Measurements from ENCODE around the gene ZC3HAV1. TPM values are rescaled to one million over a fixed set of nuclear protein-coding genes. Genes with fewer than 3 reads are reported as not detected.
"Not testable (repeated sequence)": the region's sequence is repeated elsewhere in the genome, so short reads cannot be mapped to it uniquely, and the experiment has no call there.

Gene ZC3HAV1
- polyA plus RNA-seq, 3 donors = 17.2 to 25.0 (median 19.1) TPM

DNA sequence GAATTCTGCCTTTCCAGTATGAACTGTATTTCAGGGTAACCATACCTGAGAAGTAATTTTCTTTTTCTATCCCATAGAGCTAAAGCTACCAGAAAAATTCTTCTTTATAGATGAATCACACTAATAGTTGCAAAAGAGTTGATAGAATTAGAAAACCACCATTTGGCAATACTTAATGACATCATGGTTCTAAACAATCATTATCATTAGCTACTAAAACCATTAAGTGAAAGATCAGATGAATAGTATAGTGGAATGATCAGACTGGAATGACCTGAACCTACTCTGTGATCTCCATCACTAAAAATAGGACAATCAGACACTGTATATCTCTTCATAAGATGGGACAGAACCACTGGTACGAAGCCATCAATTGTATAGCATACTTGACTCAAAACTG lies 53.8 kb downstream of the ZC3HAV1 start:
- no peak for DNase-seq

DNA sequence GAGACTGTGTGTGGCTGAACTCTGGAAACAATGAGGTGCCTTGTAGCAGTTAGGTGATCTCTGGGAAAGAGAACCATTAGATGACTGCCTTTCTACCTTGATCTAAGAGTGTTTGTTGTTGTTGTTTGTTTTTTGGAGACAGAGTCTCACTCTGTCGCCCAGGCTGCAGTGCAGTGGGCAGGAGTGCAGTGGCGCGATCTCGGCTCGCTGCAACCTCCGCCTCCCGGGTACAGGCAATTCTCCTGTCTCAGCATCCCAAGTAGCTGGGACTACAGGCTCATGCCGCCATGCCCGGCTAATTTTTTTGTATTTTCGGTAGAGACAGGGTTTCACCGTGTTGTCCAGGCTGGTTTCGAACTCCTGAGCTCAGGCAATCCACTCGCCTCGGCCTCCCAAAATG lies 54.9 kb downstream of the ZC3HAV1 start:
- DNase-seq = not testable (repeated sequence)

DNA sequence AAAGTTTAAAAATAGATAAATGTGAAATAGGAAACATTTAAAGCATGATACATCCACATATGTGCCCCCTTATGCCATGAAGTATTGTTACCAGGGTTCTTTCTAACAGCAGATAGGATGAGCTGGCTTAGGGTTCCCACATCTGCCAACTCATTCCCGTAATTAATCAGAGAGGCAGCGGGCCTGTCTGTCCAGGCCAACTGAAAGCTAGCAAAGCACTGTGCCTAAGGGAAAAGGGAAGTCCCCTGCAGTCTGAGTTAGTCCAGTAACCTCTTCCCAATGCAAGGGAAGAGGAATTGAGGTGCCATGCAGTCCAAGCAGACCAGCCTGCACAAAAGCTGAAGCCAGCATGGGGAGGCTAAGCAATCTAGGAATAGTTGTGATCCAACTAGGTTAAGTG lies 55.4 kb downstream of the ZC3HAV1 start:
- no peak for DNase-seq

DNA sequence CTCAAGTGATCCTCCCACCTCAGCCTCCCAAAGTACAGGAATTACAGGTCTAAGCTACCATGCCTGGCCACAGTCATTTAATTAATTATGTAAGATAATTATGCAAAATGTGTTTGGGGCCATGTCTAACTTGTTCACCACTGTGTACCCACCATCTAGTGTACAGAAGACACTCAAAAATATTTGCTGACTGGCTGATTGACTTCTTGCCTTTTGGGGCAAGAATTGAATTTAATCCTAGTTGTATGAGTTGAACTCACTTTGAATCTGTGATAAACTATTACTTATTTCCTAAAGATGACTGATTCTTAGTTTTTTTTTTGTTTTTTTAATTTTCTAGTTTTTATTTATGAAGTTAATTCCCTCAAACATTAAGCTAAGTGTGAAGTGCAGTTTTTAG lies 57.9 kb downstream of the ZC3HAV1 start:
- no peak for DNase-seq

DNA sequence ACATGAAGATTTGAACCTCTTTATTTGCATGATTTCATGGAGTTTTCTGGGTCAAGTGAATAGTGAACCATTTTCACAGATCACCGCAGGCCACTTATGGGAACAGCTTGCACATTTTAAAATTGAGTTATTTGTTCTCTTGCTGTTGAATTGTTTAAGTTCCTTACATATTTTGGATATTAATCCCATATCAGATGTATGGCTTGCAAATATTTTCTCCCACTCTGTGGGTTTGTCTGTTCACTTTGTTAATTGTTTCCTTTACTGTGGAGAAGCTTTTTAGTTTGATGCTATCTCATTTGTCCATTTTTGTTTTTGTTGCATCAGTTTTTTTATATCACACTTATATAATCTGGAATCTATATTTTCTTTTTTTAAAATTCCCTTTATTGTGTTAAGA lies 59.6 kb downstream of the ZC3HAV1 start:
- no peak for DNase-seq

DNA sequence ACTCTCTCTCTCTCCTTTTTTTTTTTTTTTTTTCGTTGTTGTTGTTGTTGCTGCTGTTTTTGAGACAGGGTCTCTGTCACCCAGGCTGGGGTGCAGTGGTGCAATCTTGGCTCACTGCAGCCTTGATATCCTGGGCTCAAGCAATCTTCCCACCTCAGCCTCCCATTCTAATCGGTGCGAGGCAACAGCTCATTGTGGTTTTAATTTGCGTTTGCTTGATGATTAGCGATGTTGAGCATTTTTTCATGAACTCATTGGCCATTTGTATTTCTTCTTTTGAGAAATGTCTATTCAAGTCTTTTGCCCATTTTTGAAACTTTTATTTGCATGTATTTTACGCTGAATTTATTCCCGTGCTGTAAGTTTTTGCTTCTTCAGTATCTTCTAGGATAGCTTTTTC lies 60.4 kb downstream of the ZC3HAV1 start:
- no peak for DNase-seq

DNA sequence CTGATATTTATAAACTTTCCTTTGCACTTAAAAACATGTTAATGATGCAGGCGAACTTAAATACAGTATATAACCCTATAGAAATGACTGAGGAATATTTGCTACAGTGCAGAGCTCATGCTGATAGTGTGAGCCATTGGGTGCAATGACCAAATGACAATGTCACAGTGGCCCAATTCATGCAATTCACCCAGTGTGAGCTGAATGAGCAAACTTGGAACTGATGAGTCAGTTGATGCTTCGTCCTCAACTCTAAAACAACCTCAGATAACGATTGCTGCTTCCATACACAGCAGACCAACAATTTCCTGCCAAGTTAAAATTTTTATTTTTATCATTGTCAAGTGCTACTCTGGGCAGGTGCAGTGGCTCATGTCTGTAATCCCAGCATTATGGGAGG lies 61.5 kb downstream of the ZC3HAV1 start:
- no peak for DNase-seq

DNA sequence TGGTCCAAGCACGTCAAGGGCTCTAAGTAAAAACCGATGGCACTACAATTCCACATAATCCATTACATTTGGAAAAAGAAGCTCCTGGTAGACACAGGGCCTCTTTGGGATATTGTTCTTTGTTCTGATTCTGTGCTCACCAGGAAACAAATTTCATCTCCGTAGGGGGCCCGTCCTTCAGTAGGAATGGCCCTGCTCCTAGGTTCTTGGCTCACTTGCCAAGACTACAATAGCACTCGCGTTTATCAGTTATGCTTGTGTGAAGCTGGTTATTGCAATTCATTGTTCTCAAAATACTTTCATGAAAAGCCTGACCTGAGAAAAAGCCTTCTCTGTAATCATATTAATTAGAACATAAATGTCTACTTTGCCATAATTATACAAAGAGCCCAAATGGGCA lies 63.4 kb downstream of the ZC3HAV1 start:
- DNase-seq = no peak

DNA sequence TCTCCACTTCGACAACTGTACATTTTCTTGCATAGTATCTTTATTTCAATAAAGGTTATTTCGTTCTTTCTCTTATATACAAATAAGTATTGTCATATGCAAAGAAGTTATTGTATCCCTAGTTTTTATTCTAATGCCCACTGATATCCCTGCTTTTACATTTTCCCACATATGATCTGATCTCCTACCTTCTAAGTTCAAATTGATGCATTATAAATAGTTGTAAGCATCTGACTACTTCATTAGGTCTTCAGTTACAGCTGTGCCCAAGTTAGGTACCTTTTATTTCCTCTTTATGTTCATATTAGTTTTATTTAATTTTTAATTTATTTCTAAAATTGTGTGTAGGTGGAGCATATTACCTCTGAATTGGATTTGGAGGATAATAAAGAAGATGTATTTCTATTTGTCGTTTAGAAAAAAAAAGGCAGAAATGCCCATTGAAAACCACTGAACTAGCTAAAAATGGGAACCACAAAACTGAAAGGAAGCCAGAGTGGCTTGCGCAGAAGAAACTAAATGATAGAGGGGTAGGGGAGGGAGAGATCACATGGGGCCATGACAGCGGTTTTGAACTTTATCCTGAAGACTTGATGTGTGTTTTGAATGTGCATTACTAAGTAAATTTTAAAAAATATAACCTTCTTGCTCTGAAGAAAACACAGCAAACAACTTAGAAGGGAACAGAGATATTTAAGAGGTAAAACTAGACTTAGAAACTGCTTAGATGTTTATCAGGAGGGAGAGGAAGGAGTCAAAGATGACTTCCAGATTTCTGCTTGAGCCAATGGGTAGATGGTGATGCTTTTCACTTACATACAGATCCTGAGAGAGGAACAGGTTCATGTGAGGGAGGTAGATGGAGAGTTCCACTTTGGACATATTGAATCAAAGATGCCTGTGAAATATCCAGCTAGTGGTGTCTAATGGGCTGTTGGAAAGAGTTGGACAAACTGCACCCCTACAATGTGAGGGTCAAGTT lies 64.4 kb downstream of the ZC3HAV1 start:
- no peak for DNase-seq

DNA sequence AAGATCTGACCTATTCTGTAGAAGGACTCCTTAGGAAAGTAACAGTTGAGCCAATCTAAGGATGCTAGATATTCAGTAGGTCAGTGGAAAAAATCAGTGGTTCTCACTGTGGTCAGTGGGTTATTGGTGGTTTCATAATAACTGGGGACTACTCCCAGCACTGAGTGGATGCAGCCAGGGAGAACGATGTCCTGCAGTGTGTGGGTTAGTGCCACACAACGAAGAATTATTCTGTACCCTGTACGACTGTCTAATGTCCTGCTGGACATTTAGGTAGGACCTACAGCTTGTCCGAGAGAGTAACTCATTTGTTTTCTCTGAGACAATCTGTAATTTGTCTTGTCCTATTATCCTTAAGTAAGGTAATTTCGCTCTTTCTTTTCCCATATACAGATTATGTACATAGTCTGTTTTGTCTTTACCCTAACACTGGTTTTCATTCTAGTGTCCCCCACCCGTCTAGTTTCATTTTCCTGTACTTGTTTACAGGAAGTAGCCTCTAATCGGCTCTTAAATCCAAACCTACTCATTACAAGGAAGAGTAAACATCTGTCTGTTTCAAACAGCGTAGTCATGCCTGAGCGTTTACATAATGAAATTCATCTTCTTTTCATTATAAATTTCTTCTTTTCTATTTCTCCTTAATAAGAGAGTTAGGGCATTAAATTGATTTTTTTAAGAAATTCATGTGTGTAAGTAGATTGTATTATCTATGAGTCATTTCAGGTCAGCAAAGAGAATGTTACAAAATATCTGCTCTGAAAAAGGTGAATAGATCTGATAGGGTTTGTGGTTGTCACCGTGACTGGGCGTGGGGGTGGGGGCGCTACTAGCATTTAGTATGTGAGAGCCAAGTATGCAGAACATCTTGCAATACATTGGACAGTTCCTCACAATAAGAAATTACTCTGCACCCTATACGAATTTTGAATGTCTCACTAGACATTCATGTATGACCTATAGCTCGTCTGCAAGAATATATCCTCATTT lies 65.4 kb downstream of the ZC3HAV1 start:
- no peak for DNase-seq

DNA sequence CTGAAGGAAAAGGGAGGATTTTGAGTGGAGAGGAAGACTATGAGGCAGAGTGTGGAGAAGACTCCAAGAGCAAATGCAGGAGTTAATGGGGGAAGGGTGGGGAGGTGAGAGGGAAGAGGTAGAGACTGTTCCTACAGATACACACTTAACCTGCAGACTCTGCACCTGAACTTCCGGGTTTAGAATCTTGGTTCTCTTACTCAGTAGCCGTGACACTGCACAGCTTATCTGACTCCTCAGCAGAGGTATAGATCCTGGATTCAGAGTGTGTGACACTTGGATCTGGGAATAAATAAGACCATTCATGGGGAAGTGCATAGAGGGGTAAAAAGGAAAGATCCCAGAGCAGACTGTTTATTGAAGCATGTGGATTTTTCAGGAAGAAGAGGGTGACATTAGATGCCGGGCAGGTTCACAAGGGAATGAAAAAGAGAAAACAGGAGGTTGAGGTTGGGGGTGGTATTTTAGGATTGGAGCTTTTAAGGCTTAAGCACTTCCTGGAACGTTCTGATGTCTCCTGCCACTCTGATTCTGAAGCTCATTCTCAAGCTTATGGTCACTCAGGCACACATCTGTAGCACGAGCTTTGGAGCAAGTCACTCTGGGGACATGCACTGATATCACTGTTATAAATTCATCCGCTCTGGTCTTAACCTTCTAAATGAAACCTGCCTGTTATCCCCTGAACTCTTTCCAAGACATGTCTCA lies 68.0 kb downstream of the ZC3HAV1 start:
- no peak for DNase-seq

DNA sequence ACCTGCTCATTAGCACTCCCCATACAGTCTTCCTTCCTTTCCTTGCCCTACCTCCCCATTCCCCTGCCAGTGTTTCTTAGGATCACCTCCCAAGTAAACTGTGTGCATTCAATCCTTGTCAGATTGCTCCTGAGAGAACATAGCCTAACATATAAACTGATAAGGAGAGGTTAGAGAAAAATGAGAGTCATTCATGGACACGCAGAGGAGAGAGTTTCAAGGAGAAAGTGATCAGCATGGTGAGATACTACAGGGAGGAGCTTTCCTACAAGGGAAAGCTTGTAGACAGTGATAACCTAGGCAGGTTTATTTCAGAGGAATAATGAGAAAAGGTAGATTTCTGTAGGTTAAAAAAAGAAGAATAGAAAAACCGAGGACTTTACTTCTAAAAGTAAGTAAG lies 70.8 kb downstream of the ZC3HAV1 start:
- DNase-seq = no peak

DNA sequence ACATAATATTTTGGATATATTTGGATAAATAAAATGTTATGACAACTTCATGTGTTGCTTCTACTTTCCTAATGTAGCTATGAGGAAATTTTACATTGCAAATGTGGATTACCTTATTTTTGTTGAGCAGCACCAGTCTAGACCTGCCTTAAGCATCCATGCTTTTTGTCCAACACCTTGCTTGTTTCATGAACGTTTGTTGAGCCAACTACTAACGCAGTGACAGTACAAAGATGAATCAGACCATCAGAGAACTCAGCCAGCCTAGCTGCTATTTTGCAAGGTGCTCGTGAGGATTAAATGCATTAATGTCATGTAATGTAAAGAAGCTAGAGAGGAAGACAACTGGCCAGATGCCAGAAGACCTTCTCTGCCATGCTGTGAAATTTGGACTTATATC lies 72.6 kb downstream of the ZC3HAV1 start:
- no peak for DNase-seq

DNA sequence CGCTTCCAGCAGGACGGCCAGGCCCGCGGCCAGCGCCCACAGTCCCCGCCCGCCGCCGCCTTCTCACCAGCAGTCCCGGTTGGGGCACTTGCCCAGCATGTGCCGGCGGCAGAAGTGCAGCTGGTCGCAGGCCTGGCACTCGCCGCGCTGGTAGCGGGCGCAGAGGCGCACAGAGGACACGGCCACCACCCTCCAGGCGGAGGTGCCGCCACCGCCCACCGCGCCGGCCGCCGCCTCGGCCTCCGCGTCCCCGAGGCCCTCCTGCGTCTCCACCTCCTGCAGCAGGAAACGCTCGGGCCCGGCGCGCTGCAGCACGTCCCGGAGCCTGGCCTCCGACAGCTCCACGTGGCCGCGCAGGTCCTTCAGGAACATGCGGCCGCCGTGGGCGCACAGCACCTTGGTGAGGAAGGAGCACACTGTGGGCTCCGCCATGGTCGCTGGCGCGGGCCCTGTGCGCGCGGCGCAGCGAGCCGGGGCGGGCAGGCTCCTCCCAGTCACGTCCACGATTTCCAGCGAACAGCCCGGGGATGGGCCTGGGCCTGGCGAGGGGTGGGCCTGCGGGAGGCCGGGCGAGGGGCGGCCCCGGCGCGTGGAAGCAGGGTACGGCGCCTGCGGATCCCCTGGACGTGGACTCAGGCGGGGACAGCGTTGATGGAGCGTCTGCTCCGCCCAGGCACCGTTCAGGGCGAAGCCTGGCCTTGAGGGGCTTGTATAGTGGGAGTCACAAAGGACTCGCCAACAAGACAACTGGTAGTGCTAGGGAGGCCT lies 73.8 kb downstream of the ZC3HAV1 start, which contains the start of gene ZC3HAV1L:
ZC3HAV1L (minus strand) TSS at position 457 of the 768 bp plus-strand sequence; CDS start at position 432, 25 bp downstream.
- peak; percentile 86 for DNase-seq

DNA sequence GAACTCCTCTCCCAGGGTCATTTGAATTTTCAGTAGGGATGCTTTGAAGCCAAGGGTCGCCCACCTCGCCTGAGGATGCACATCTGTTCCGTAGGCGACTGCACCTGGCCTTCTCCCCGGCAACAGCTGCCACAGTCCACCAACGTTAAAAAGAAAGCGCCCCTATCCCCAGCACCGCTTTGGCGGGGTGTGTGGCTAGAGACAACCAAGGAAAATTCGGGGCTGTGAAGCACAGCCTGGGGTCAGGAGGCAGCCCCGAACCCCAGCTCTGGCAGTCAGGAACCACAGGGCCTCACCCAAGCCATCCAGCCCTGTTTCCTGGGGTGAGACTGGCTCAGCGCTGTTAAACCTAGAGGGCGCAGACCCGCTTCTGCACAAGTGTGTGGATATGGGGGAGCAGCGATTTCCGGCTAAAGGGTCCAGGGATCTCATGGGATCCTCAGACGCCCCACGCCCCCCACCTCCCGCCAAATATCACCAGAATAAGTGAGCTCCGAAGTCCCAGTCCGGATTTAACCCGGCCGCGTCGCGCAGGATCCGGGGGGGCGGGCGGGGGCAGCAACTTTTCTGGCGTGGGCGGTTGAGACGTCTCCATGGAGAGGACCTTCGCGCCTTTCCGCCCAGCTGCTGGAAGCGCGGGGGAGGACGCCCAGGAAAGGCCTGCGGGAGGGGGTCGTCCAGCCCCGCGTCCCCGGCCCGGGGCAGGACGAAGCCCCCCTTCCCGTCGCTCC lies 74.5 kb downstream of the ZC3HAV1 start:
- peak; percentile 37 for DNase-seq

DNA sequence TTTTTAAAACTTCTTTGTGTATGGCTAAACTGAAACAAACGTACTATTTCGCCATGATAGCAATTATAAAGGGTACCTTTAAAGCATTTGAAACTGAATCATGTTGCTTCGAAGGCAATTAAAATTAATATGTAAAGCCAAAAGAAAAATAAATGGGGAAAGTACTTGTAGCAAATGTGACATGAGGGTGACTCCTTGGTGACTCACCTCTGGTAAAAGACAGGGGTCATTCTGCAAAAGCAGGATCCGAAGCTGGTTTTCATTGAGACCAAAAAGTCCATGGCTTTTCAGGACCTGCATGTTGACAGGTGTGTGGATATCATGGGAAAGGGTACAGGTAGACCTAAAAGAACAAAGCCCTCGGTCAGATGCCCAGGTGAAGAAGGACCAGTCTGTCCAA lies 75.2 kb downstream of the ZC3HAV1 start:
- DNase-seq = no peak

DNA sequence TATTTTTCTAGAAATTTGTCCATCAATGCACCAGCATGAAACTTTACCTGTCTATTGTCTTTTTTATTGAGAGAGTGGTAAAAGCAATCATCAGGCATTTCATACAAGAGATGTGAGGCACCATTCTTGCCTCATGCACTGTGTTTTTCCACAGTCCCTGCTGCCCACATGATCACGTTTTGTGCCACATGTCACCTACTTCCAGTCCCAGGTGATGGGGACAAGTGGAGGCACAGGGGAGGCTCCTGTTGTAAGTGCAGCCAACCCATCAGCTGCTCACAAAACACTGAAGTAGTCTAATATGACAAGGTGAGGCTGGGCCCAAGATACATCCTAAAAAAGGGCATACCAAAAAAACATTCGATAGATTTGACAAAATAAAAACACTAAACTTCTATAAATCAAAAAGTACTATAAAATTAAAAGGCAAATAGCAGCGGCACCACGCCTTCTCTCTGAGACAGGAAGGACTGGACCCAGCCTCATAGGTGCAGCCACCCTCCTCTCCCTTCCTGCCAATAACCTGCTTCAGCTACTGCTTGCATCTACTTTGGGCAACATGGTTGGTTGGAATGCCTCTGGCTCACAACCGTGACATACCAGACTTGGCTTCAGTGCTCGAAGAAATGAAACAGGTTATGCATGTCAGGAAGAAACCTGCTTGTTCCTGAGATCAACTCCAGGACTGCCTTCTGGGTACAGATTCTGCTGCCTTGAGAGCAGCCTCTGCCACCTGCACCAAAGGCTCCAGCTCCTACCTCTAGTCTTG lies 76.0 kb downstream of the ZC3HAV1 start:
- peak; percentile 50 for DNase-seq

DNA sequence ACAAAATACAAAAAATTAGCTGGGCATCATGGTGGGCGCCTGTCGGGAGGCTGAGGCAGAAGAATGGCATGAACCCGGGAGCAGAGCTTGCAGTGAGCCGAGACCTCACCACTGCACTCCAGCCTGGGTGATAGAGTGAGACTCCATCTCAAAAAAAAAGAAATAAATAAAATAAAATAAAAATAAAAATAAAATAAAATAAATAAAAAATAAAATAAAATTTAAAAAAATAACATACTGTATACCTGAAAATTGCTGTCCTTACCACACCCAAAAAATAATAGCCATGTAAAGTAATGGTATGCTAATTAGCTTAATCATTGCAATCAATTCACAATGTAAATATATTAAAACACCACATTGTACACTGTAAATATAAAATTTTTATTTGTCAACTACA lies 77.0 kb downstream of the ZC3HAV1 start:
- no peak for DNase-seq

DNA sequence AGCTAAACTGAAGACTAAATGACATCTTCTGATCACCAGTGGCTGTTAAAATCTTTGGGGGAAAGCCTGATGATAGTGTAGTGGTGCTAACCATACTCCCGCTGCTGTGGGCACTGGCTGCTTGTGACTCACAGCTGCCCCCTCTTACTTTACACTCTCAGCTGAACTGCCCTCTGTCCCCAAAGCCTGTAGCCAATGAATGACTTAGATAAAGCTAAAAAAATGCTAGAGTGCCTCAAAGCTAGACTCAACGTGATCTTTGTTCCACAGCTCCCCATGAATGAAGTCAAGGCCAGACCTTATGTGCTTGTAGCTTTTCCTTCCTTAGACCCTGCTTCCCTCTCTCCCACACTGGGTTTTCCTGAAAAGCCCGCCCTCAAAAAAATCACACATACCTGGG lies 80.2 kb downstream of the ZC3HAV1 start:
- DNase-seq = no peak
